HL-60 (cell line): ENCODE results near the gene MAP6D1.

Source experiments
- POLR2AphosphoS5 ChIP-seq: IDR thresholded peaks from 2 replicates; pipeline ENCODE4 v1.6.1; 2012; ENCODE audit warnings: low read depth
- SPI1 ChIP-seq: IDR thresholded peaks from 2 replicates; pipeline ENCODE4 v1.6.1; 2012; ENCODE audit warnings: low read depth, mild to moderate bottlenecking, borderline replicate concordance
- TF ChIP-seq, protein P1 (sequence below): IDR thresholded peaks from one replicate; pipeline ENCODE4 v1.5.1; 2011; ENCODE audit warnings: low read length, control low read depth, inconsistent platforms; ENCODE audit not compliant: insufficient read depth
- TF ChIP-seq, protein P2 (sequence below): IDR thresholded peaks from 2 replicates; pipeline ENCODE4 v1.6.1; 2012; ENCODE audit warnings: low read depth; ENCODE audit not compliant: insufficient replicate concordance

DNA sequence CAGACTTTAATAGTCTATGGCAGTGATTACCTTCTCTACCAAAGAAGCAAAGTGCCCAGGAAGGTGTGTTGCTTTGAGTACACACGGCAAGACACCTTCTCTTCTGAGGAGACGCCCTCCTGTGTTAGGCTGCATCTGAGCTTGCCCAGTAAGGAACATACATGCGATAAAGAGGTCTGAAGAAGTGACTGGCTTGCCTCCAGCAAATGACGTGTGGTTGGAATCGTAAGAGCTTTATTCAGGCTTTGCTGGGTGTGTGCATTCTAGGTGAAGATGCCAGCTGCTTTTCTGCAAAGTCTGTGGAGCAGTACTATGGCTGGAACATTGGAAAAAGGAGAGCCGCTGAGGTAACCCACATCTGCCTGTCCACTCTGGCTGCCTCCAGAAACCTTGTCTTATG, 22.4 kb downstream of the MAP6D1 start:
- TF ChIP-seq, protein P1, sequence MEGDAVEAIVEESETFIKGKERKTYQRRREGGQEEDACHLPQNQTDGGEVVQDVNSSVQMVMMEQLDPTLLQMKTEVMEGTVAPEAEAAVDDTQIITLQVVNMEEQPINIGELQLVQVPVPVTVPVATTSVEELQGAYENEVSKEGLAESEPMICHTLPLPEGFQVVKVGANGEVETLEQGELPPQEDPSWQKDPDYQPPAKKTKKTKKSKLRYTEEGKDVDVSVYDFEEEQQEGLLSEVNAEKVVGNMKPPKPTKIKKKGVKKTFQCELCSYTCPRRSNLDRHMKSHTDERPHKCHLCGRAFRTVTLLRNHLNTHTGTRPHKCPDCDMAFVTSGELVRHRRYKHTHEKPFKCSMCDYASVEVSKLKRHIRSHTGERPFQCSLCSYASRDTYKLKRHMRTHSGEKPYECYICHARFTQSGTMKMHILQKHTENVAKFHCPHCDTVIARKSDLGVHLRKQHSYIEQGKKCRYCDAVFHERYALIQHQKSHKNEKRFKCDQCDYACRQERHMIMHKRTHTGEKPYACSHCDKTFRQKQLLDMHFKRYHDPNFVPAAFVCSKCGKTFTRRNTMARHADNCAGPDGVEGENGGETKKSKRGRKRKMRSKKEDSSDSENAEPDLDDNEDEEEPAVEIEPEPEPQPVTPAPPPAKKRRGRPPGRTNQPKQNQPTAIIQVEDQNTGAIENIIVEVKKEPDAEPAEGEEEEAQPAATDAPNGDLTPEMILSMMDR, result no peak
- TF ChIP-seq POLR2AphosphoS5, result no peak
- TF ChIP-seq, protein P2, sequence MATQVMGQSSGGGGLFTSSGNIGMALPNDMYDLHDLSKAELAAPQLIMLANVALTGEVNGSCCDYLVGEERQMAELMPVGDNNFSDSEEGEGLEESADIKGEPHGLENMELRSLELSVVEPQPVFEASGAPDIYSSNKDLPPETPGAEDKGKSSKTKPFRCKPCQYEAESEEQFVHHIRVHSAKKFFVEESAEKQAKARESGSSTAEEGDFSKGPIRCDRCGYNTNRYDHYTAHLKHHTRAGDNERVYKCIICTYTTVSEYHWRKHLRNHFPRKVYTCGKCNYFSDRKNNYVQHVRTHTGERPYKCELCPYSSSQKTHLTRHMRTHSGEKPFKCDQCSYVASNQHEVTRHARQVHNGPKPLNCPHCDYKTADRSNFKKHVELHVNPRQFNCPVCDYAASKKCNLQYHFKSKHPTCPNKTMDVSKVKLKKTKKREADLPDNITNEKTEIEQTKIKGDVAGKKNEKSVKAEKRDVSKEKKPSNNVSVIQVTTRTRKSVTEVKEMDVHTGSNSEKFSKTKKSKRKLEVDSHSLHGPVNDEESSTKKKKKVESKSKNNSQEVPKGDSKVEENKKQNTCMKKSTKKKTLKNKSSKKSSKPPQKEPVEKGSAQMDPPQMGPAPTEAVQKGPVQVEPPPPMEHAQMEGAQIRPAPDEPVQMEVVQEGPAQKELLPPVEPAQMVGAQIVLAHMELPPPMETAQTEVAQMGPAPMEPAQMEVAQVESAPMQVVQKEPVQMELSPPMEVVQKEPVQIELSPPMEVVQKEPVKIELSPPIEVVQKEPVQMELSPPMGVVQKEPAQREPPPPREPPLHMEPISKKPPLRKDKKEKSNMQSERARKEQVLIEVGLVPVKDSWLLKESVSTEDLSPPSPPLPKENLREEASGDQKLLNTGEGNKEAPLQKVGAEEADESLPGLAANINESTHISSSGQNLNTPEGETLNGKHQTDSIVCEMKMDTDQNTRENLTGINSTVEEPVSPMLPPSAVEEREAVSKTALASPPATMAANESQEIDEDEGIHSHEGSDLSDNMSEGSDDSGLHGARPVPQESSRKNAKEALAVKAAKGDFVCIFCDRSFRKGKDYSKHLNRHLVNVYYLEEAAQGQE, result no peak
- no peak for TF ChIP-seq SPI1
